Pons (tissue), 1 donor: Measurements from ENCODE around the gene CEPT1.

Experiments used
- DNase-seq: peaks from one replicate; pipeline ENCODE4 v3.0.0-alpha.2; 2016; ENCODE audit warnings: low spot score

CEPT1 gene

GRCh38 chr1:111145963-111146768, 6.1 kb downstream of the CEPT1 start:
- no peak for DNase-seq

DNA sequence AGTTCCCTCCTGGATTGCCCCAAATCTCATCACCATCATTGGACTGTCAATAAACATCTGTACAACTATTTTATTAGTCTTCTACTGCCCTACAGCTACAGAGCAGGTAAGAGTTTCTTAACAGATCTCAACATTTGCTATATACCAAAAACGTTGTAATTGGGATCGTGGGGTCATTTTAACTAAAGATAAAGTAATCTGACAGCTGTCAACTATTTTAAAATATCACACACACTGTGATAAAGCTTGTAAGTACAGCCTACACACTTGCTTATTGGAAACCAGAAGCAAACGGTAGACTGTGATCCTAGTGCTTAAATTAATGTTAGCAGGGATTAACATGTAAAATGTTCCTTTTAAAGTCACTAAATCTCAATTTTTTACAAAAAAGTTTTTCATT, 7.9 kb downstream of the CEPT1 start:
- DNase-seq: no peak

DNA sequence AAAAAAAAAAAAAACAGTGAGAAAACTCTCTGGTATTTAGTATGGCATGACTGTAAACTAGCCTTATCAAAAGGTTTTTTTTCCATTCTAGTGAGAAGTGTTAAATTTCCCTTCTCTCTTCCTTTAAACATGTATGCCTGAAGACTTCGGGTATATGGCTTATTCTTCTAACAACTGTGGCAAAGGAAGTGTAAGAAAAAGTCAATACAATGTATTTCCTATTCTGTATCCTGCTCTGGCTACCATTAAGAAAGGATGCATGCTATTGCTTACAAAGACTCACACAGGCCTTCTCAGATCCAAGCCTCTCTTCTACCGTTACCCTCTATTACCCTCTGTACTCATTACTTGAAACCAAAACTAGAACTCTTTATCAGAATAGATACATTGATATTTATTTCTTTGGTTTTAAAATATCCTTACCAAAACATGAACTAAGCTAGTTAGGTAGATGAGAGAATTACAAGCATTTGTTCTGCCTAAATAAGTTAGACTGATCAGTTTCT, 8.4 kb downstream of the CEPT1 start:
- DNase-seq: no peak

GRCh38 chr1:111151838-111152237, 11.8 kb downstream of the CEPT1 start:
- no peak for DNase-seq

- DNase-seq: no peak
Measured at GRCh38 chr1:111154021-111154999, 14.3 kb downstream of the CEPT1 start.

DNA sequence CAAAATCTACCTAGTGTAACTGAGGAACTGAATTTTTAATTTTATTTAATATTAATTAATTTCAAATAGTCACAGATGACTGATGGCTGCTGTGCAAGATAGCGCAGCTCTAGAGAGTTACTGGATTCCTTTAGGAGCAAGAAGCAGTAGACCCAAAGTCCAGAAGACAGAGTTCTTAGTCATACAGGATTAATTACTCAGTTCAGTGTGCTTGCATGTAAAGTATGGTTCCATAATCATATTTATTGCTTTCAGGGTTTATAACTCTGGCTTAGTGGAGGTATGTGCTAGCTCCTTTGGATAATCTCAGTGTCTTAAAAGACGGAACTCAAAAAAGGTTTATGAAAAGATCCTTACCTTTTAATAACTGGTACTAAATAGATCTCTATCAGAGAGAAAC, 17.4 kb downstream of the CEPT1 start:
- DNase-seq: no peak

GRCh38 chr1:111161843-111162487, 21.9 kb downstream of the CEPT1 start:
- DNase-seq: peak; percentile 2

- DNase-seq: peak; percentile 8
Measured at GRCh38 chr1:111162488-111162880, 22.5 kb downstream of the CEPT1 start.

GRCh38 chr1:111163363-111163762, 23.3 kb downstream of the CEPT1 start:
- no peak for DNase-seq

DNA sequence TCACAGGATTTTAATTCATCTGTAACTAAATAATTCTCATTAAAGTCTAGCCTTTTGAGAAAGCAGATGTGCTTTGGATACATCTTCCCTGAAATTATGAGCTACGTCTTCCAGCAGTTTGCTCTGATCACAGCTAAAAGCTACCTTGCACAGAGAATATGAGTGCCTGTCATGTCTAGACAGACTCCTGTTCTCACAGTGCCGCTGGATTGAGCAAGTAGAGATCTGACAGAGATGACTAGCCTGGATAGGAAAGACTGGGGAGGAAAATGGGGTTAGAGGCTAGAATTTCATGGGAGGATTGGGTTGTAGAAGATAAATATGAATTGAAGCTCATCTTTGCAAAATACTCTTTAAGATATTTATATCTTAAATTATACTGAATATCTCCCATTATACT, 24.1 kb downstream of the CEPT1 start:
- no peak for DNase-seq

- DNase-seq: no peak
Measured at GRCh38 chr1:111172463-111172862, 32.4 kb downstream of the CEPT1 start.

DNA sequence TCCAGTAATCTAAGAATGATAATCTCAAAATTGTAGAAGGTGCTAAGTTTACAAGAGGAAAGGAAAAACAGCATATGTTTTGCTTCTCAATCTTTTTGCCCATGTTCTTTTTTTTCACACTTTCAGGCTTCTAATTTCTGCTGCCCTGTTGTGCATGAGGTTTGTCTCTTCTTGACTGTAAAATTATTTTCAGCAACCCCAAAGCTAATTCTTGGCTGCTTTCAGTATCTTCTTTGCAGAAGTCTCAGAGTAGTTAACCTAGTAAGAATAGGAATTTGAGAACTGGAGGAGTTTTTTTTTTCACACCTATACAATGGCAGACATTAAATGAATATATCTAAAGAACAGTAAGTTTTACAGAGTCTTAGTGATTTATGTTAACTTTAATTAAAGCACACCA, 34.0 kb downstream of the CEPT1 start:
- DNase-seq: no peak

- DNase-seq: no peak
Measured at GRCh38 chr1:111175349-111175748, 35.3 kb downstream of the CEPT1 start.

DNA sequence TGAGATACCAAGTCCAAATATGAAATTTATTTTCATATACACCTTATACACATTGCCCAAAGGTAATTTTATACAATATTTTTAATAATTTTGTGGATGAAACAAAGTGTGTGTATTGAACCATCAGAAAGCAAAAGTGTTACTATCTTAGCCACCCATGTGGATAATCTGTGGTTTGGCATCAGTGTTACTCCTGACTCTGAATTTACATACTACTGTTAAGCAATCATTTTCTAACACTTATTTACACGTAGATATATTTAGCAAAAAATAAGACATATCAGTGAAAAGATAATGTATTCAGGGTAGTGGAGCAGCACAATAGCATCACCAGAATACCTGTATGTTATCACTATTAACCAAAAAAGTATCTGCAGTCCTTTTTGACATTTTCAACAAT, 36.7 kb downstream of the CEPT1 start:
- DNase-seq: no peak

GRCh38 chr1:111179968-111180533, 40.0 kb downstream of the CEPT1 start:
- no peak for DNase-seq

GRCh38 chr1:111182052-111182451, 42.0 kb downstream of the CEPT1 start:
- DNase-seq: no peak

DNA sequence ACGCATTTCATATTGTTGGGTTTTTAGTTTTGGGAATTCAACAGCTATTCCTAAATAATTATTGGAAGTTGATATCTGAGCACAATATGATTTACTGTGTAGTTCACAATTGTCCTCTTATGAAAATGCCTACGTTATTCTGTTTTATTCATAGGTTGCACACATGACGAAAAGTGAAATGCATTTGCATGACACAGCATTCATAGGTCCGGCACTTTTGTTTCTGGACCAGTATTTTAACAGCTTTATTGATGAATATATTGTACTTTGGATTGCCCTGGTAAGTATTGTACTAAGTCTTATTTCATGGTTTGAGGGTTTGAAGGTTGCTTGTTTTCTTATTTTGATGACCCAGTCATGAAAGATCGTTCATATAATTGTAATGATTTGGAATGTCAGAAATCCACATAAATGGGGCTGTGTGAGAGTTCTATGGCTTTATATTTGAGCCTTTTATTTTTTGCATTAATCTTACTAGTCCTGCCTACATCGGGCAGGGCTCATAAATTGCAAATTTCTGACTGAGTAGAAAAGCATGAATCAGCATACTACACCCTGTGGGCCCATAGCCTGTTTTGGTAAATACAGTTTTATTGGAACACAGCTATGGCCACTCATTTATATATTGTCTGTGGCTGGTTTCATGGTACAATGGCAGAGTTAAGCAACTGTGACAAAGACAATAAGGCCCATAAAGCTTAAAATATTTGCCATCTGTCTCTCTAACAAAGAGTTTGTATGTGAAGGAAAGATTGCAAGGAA, 43.5 kb downstream of the CEPT1 start:
- no peak for DNase-seq

DNA sequence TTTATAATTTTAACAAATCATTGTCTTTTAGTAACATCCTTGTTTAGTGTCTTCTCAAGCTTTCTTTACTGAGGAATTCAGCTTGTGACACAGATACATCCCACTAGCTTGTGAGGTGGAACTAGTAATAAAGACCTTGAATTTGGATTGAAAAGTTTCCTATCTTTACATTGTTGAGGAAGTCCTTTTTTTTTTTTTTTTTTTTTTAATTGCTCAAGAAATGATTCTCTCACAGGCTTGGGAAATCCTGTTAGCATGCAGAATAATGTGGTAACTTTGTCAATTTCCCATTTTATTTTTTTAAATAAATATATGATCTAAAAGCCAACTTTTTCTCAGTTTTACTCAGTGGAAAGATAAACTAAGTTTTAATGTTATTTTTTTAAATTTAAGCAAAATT, 44.6 kb downstream of the CEPT1 start:
- no peak for DNase-seq

DNA sequence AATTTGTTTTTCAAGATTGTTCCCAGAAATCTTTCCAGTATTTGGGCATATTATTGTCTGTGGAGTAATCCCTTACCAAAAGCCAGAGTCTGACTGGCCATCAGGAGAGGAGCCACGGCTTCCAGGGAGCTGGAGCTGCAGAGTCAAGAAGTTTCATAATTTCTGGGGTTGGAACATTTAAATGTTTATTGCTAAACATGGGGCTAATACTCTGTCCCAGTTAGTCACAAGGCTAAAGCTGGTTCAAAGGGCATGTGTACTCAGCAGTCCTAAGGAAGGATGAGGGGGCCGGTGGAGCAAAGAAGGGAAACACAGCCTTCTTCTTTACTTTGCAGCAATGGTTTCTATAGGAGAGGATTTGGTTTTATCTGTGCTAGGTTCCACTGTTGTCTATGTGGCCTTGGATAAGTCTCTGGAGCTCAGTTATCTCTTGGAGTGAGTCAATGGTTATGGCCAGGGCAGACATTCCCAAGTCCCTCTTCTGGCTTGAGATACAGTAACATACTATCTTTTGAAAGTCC, 51.0 kb downstream of the CEPT1 start:
- DNase-seq: no peak

DNA sequence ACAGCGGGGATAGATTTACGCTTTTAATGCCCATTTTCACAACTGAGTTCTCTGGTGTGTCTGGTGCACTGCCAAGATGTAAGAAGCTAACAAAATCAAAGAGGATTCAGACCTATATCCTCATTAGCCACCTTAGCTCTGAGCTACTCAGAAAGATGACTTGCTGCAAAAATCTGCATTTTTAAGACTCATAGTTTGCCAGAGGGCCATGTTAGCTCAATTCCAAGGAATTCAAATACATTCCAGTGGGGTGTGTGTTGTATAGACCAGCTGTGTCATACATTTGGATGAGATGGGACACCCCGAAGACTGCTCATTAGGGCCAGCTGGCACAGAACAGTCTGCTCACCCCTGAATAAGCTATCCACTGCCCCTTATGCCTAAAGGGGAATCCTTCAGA, 51.5 kb downstream of the CEPT1 start:
- DNase-seq: no peak

- no peak for DNase-seq
Measured at GRCh38 chr1:111192074-111192473, 52.1 kb downstream of the CEPT1 start.
